WTC11 (cell line): Measurements from ENCODE around the gene CABCOCO1. TPM values are rescaled to one million over a fixed set of nuclear protein-coding genes. Genes with fewer than 3 reads are reported as not detected.

ENCODE experiments used
- ATAC-seq: fragments of 200-7000 bp; cut with Tn5 transposase; 2 replicates; pipeline ENCODE4 v1.10.0; 2021; ENCODE audit warnings: mild to moderate bottlenecking, moderate library complexity
- CTCF ChIA-PET: fragments of 300-600 bp; sonication (Branson Sonifier 250); formaldehyde crosslinking; loops from one replicate; lab custom pipeline; 2021; ENCODE audit warnings: antibody characterized with exemption; lab: Charles Lee
- POLR2A ChIA-PET: fragments of 350-600 bp; sonication (Branson Sonifier 250); formaldehyde crosslinking; loops from one replicate; lab custom pipeline; 2021; ENCODE audit warnings: antibody characterized with exemption; lab: Charles Lee
- DNase-seq: peaks from one replicate; pipeline ENCODE4 v3.0.0; 2021; ENCODE audit warnings: low spot score
- H3K27ac Mint-ChIP-seq: 2 replicates; pipeline ENCODE4 v1.8.0; 2021; ENCODE audit warnings: mixed read lengths
- H3K27me3 Mint-ChIP-seq: 2 replicates; pipeline ENCODE4 v1.8.0; 2021; ENCODE audit warnings: low read depth, mild to moderate bottlenecking, moderate library complexity, mixed read lengths
- H3K36me3 Mint-ChIP-seq: 2 replicates; pipeline ENCODE4 v1.8.0; 2021; ENCODE audit warnings: mixed read lengths
- H3K4me1 Mint-ChIP-seq: 2 replicates; pipeline ENCODE4 v1.8.0; 2022; ENCODE audit warnings: mixed read lengths
- H3K4me3 Mint-ChIP-seq: 2 replicates; pipeline ENCODE4 v1.8.0; 2021; ENCODE audit warnings: mild to moderate bottlenecking, moderate library complexity, mixed read lengths
- H3K9me3 Mint-ChIP-seq: 2 replicates; pipeline ENCODE4 v1.8.0; 2021; ENCODE audit warnings: mixed read lengths
- CDX4 ChIP-seq: fragments of 250-450 bp; sonication (Bioruptor Pico); IDR thresholded peaks from 2 replicates; pipeline ENCODE4 v1.9.0; 2021; ENCODE audit warnings: moderate library complexity, mild to moderate bottlenecking, inconsistent platforms, borderline replicate concordance
- E2F4 ChIP-seq: sonication (generic); formaldehyde crosslinking; IDR thresholded peaks from 2 replicates; pipeline ENCODE4 v1.8.1; 2022; ENCODE audit warnings: low read depth, mild to moderate bottlenecking, moderate library complexity, missing genetic modification reagents, borderline replicate concordance
- GTF2I ChIP-seq: fragments of 250-450 bp; sonication (Bioruptor Pico); conservative IDR thresholded peaks from 2 replicates; pipeline ENCODE4 v1.4.0; 2021; ENCODE audit warnings: mild to moderate bottlenecking
- HMGA2 ChIP-seq: fragments of 250-450 bp; sonication (Bioruptor Pico); IDR thresholded peaks from 2 replicates; pipeline ENCODE4 v1.4.0; 2021; ENCODE audit warnings: mild to moderate bottlenecking, moderate library complexity
- IRF2 ChIP-seq: sonication (generic); formaldehyde crosslinking; IDR thresholded peaks from 2 replicates; pipeline ENCODE4 v1.8.0; 2022; ENCODE audit warnings: low read depth, missing genetic modification reagents, borderline replicate concordance
- JAZF1 ChIP-seq: fragments of 250-450 bp; sonication (Bioruptor Pico); IDR thresholded peaks from 2 replicates; pipeline ENCODE4 v1.9.0; 2021; ENCODE audit warnings: moderate library complexity, mild to moderate bottlenecking, inconsistent platforms
- NFATC4 ChIP-seq: fragments of 250-450 bp; sonication (Bioruptor Pico); IDR thresholded peaks from 2 replicates; pipeline ENCODE4 v1.9.0; 2021; ENCODE audit warnings: mild to moderate bottlenecking
- NR2C2 ChIP-seq: sonication (generic); formaldehyde crosslinking; IDR thresholded peaks from 2 replicates; pipeline ENCODE4 v1.8.0; 2022; ENCODE audit warnings: mild to moderate bottlenecking, missing genetic modification reagents
- PRRX2 ChIP-seq: fragments of 250-450 bp; sonication (Bioruptor Pico); IDR thresholded peaks from 2 replicates; pipeline ENCODE4 v1.8.0; 2021; ENCODE audit warnings: mild to moderate bottlenecking
- SMAD3 ChIP-seq: sonication (generic); formaldehyde crosslinking; IDR thresholded peaks from 2 replicates; pipeline ENCODE4 v1.8.0; 2022; ENCODE audit warnings: missing genetic modification reagents, mild to moderate bottlenecking, borderline replicate concordance
- STAT6 ChIP-seq: sonication (generic); formaldehyde crosslinking; conservative IDR thresholded peaks from 2 replicates; pipeline ENCODE4 v1.8.1; 2023; ENCODE audit warnings: mild to moderate bottlenecking, low read depth, missing genetic modification reagents, moderate library complexity
- TCF7 ChIP-seq: sonication (generic); formaldehyde crosslinking; IDR thresholded peaks from 2 replicates; pipeline ENCODE4 v1.8.0; 2022; ENCODE audit warnings: mild to moderate bottlenecking, low read depth, missing genetic modification reagents, moderate library complexity
- TEAD1 ChIP-seq: sonication (generic); formaldehyde crosslinking; IDR thresholded peaks from 2 replicates; pipeline ENCODE4 v1.8.0; 2022; ENCODE audit warnings: mild to moderate bottlenecking, missing genetic modification reagents
- ZNF219 ChIP-seq: sonication (generic); formaldehyde crosslinking; IDR thresholded peaks from 2 replicates; pipeline ENCODE4 v1.8.0; 2023; ENCODE audit warnings: missing genetic modification reagents, mild to moderate bottlenecking, borderline replicate concordance
- ZNF423 ChIP-seq: fragments of 250-450 bp; sonication (Bioruptor Pico); IDR thresholded peaks from 2 replicates; pipeline ENCODE4 v2.1.2; 2022; ENCODE audit warnings: mild to moderate bottlenecking, moderate library complexity
- ZNF512 ChIP-seq: sonication (generic); formaldehyde crosslinking; IDR thresholded peaks from 2 replicates; pipeline ENCODE4 v1.8.1; 2022; ENCODE audit warnings: missing genetic modification reagents, borderline replicate concordance
- total RNA-seq: library from RNA; stranded (reverse); gene quantifications from 3 replicates; pipeline ENCODE4 v1.2.3, GENCODE V29; 2021
- TF ChIP-seq, protein P1 (sequence below): sonication (generic); formaldehyde crosslinking; IDR thresholded peaks from 2 replicates; pipeline ENCODE4 v1.8.0; 2022; ENCODE audit warnings: mild to moderate bottlenecking, missing genetic modification reagents
- TF ChIP-seq, protein P2 (sequence below): fragments of 250-450 bp; sonication (Bioruptor Pico); IDR thresholded peaks from 2 replicates; pipeline ENCODE4 v1.8.0; 2021; ENCODE audit warnings: mild to moderate bottlenecking
- TF ChIP-seq, protein P3 (sequence below): sonication (generic); formaldehyde crosslinking; IDR thresholded peaks from 2 replicates; pipeline ENCODE4 v1.8.0; 2022; ENCODE audit warnings: mild to moderate bottlenecking, missing genetic modification reagents
- TF ChIP-seq, protein P4 (sequence below): sonication (generic); formaldehyde crosslinking; IDR thresholded peaks from 2 replicates; pipeline ENCODE4 v1.8.0; 2022; ENCODE audit warnings: missing genetic modification reagents
- TF ChIP-seq, protein P5 (sequence below): sonication (generic); formaldehyde crosslinking; IDR thresholded peaks from 2 replicates; pipeline ENCODE4 v1.8.1; 2022; ENCODE audit warnings: mild to moderate bottlenecking, missing genetic modification reagents, moderate library complexity, borderline replicate concordance

The CABCOCO1 gene
- total RNA-seq, 1 experiment from 2014 or later: not detected

DNA sequence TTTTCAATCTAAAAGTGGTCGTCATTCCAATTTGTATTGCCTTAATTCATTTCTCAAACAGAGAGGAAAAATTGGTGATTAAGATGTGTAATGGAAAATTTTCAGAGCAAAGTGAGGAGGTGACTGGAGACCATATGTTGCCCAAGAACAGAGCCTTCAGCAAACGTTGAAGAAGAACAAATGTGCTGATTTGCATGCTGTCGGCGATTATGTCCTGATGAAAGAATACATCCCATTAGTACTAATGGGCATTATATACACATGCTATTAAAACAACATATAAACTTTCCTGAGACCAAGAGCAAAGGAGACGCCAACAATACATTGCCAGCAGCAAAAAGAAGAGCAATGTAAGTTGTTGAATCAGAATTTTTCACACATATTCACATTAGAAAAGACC lies 138.8 kb downstream of the CABCOCO1 start:
- H3K27me3 Mint-ChIP-seq: peaks cover 7% of the 10 kb centered on the region
- ChIA-PET CTCF (no interaction called here), POLR2A (interaction anchor here (0.6 kb wide), 1 partner anchor 30 kb away, joined by 8 read pairs; no protein-coding TSS in a partner anchor)
- no peak overlapping the region for H3K27ac Mint-ChIP-seq
- no peaks in the 10 kb centered on the region for H3K4me1 Mint-ChIP-seq
- TF ChIP-seq E2F4 (CRISPR knock-in tag): no peak
- no peak for TF ChIP-seq GTF2I (CRISPR knock-in tag)
- no peak for TF ChIP-seq ZNF423 (CRISPR knock-in tag)
- no peak for TF ChIP-seq TCF7 (CRISPR knock-in tag)
- no peak for TF ChIP-seq SMAD3 (CRISPR knock-in tag)
- TF ChIP-seq JAZF1 (CRISPR knock-in tag): no peak
- TF ChIP-seq, protein P1, sequence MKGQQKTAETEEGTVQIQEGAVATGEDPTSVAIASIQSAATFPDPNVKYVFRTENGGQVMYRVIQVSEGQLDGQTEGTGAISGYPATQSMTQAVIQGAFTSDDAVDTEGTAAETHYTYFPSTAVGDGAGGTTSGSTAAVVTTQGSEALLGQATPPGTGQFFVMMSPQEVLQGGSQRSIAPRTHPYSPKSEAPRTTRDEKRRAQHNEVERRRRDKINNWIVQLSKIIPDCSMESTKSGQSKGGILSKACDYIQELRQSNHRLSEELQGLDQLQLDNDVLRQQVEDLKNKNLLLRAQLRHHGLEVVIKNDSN (CRISPR knock-in tag): no peak
- no peak for TF ChIP-seq PRRX2 (CRISPR knock-in tag)
- no peak for TF ChIP-seq ZNF219 (CRISPR knock-in tag)
- TF ChIP-seq, protein P2, sequence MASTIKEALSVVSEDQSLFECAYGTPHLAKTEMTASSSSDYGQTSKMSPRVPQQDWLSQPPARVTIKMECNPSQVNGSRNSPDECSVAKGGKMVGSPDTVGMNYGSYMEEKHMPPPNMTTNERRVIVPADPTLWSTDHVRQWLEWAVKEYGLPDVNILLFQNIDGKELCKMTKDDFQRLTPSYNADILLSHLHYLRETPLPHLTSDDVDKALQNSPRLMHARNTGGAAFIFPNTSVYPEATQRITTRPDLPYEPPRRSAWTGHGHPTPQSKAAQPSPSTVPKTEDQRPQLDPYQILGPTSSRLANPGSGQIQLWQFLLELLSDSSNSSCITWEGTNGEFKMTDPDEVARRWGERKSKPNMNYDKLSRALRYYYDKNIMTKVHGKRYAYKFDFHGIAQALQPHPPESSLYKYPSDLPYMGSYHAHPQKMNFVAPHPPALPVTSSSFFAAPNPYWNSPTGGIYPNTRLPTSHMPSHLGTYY (CRISPR knock-in tag): no peak
- TF ChIP-seq, protein P3, sequence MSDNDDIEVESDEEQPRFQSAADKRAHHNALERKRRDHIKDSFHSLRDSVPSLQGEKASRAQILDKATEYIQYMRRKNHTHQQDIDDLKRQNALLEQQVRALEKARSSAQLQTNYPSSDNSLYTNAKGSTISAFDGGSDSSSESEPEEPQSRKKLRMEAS (CRISPR knock-in tag): no peak
- TF ChIP-seq CDX4 (CRISPR knock-in tag): no peak
- no peak for TF ChIP-seq NR2C2 (CRISPR knock-in tag)
- TF ChIP-seq, protein P4, sequence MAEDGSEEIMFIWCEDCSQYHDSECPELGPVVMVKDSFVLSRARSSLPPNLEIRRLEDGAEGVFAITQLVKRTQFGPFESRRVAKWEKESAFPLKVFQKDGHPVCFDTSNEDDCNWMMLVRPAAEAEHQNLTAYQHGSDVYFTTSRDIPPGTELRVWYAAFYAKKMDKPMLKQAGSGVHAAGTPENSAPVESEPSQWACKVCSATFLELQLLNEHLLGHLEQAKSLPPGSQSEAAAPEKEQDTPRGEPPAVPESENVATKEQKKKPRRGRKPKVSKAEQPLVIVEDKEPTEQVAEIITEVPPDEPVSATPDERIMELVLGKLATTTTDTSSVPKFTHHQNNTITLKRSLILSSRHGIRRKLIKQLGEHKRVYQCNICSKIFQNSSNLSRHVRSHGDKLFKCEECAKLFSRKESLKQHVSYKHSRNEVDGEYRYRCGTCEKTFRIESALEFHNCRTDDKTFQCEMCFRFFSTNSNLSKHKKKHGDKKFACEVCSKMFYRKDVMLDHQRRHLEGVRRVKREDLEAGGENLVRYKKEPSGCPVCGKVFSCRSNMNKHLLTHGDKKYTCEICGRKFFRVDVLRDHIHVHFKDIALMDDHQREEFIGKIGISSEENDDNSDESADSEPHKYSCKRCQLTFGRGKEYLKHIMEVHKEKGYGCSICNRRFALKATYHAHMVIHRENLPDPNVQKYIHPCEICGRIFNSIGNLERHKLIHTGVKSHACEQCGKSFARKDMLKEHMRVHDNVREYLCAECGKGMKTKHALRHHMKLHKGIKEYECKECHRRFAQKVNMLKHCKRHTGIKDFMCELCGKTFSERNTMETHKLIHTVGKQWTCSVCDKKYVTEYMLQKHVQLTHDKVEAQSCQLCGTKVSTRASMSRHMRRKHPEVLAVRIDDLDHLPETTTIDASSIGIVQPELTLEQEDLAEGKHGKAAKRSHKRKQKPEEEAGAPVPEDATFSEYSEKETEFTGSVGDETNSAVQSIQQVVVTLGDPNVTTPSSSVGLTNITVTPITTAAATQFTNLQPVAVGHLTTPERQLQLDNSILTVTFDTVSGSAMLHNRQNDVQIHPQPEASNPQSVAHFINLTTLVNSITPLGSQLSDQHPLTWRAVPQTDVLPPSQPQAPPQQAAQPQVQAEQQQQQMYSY (CRISPR knock-in tag): no peak
- TF ChIP-seq HMGA2: no peak
- TF ChIP-seq TEAD1 (CRISPR knock-in tag): no peak
- no peak for TF ChIP-seq NFATC4 (CRISPR knock-in tag)
- no peak overlapping the region for H3K4me3 Mint-ChIP-seq
- DNase-seq (no peak), ATAC-seq (no peak)
- H3K9me3 Mint-ChIP-seq: no peaks in the 10 kb centered on the region
- no peaks in the 10 kb centered on the region for H3K36me3 Mint-ChIP-seq

- H3K4me3 Mint-ChIP-seq: no peak overlapping the region
- CTCF ChIA-PET: no interaction called here
- no peak overlapping the region for H3K27ac Mint-ChIP-seq
- peaks cover 7% of the 10 kb centered on the region for H3K27me3 Mint-ChIP-seq
- H3K36me3 Mint-ChIP-seq: no peaks in the 10 kb centered on the region
- H3K9me3 Mint-ChIP-seq: no peaks in the 10 kb centered on the region
- POLR2A ChIA-PET: no interaction called here
- ATAC-seq: no peak
- DNase-seq: no peak
- no peaks in the 10 kb centered on the region for H3K4me1 Mint-ChIP-seq
- TF ChIP-seq IRF2: no peak
- TF ChIP-seq, protein P5, sequence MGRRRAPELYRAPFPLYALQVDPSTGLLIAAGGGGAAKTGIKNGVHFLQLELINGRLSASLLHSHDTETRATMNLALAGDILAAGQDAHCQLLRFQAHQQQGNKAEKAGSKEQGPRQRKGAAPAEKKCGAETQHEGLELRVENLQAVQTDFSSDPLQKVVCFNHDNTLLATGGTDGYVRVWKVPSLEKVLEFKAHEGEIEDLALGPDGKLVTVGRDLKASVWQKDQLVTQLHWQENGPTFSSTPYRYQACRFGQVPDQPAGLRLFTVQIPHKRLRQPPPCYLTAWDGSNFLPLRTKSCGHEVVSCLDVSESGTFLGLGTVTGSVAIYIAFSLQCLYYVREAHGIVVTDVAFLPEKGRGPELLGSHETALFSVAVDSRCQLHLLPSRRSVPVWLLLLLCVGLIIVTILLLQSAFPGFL (CRISPR knock-in tag): no peak
- TF ChIP-seq ZNF512 (CRISPR knock-in tag): no peak
- TF ChIP-seq STAT6 (CRISPR knock-in tag): no peak
Observed at GRCh38 chr10:61803269-61803668, 140.5 kb downstream of the CABCOCO1 start.
